ENCODE results near the gene TIMP3. TPM values are rescaled to one million over a fixed set of nuclear protein-coding genes. Genes with fewer than 3 reads are reported as not detected.

The TIMP3 gene
- total and polyA plus RNA-seq, 8 donors: 30.4 to 248 (median 107) TPM

DNA sequence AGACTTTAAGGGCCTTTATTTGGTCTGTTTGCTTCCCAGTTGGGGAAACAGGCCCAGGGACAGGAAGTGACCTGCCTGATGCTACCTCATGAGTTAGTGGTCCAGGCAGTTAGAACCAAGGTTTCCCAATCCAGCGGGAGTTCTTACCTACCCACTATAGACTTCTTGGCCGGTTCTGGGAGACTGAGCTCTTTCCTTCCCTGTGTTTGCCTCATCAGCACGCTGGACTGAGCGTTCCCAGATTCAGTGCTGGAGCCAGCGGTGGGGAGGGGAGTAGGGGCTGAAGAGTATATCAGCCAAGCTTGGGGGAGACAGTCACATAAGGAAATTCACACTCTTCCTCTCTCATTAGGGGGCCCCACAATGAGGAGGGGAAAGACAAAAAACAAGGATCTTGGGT lies 27.1 kb downstream of the TIMP3 start:
- H3K27ac ChIP-seq: peak overlapping the region in 3 of 5 donors; percentile 43 to 71 (median 56)
- peaks cover 0 to 8% (median 3%) of the 10 kb centered on the region in 4 donors for H3K36me3 ChIP-seq
- WGBS, 5 donors: 70 to 84% (median 72%) methylated on average over 5 of the region's 5 CpGs
- no peaks in the 10 kb centered on the region for H3K27me3 ChIP-seq
- H3K4me1 ChIP-seq: peaks cover 18 to 87% (median 50%) of the 10 kb centered on the region in 4 donors
- TF ChIP-seq POLR2AphosphoS5 (IDR thresholded peaks at IDR 0.05) (no peak), POLR2A (IDR thresholded peaks at IDR 0.05) (no peak), EP300 (IDR thresholded peaks at IDR 0.05) (no peak)
- TF ChIP-seq, protein P1, sequence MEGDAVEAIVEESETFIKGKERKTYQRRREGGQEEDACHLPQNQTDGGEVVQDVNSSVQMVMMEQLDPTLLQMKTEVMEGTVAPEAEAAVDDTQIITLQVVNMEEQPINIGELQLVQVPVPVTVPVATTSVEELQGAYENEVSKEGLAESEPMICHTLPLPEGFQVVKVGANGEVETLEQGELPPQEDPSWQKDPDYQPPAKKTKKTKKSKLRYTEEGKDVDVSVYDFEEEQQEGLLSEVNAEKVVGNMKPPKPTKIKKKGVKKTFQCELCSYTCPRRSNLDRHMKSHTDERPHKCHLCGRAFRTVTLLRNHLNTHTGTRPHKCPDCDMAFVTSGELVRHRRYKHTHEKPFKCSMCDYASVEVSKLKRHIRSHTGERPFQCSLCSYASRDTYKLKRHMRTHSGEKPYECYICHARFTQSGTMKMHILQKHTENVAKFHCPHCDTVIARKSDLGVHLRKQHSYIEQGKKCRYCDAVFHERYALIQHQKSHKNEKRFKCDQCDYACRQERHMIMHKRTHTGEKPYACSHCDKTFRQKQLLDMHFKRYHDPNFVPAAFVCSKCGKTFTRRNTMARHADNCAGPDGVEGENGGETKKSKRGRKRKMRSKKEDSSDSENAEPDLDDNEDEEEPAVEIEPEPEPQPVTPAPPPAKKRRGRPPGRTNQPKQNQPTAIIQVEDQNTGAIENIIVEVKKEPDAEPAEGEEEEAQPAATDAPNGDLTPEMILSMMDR (IDR thresholded peaks at IDR 0.05): no peak
- H3K4me3 ChIP-seq: no peak overlapping the region
- no peak for DNase-seq
- H3K9me3 ChIP-seq: no peaks in the 10 kb centered on the region
- intact Hi-C loops (cut with DNase I; ENCODE audit: low total_unique reads): no loop called here

DNA sequence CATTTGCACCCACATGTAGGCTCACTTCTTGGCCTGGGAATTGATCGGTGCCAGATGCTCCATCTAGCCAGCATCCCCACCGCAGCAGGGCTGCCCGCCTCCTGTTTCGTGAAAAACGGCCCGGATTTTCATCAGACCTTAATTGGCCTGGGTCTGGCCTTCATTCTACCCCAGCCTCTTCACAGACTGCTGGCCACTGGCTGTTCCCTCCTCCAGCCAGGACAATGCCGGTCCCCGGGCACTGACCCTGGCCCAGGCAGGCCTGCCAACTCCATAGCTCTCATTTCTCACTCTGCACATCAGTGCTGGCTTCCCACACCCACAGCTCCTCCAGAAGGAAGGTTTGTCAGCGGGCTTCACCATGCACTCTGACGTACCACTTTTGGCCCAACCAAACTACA lies 27.9 kb downstream of the TIMP3 start:
- TF ChIP-seq POLR2A (IDR thresholded peaks at IDR 0.05): no peak
- TF ChIP-seq POLR2AphosphoS5 (IDR thresholded peaks at IDR 0.05): no peak
- TF ChIP-seq, protein P1 (IDR thresholded peaks at IDR 0.05): no peak
- TF ChIP-seq EP300 (IDR thresholded peaks at IDR 0.05): no peak
- no peak overlapping the region for H3K4me3 ChIP-seq
- peaks cover 0 to 10% (median 4%) of the 10 kb centered on the region in 4 donors for H3K36me3 ChIP-seq
- no peaks in the 10 kb centered on the region for H3K9me3 ChIP-seq
- WGBS, 5 donors: 83 to 90% (median 88%) methylated on average over 10 of the region's 10 CpGs
- no peak for DNase-seq
- intact Hi-C loops (cut with DNase I; ENCODE audit: low total_unique reads): no loop called here
- H3K4me1 ChIP-seq: peaks cover 18 to 80% (median 47%) of the 10 kb centered on the region in 4 donors
- H3K27me3 ChIP-seq: no peaks in the 10 kb centered on the region
- H3K27ac ChIP-seq: peak overlapping the region in 3 of 5 donors; percentile 27 to 71 (median 43)

DNA sequence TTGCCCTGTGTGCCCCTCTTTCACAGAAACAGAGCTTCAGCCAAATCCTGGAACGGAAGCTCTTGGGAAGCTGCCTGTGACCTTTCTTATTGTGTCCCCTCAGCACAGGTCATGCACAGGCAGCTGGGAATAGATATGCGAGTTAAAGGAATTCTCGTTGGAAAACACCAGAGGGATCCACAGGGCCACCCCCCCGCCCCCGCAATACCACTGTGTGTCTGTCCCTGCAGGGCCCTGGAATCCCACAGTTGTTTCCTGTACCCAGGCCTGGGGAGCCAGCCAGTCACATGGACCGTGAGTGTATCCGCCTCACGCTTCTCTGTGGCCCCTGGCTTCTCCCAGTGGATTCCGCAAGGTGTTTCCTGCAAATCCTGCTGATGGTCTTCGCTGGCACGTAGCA lies 29.0 kb downstream of the TIMP3 start:
- peak in 2 of 3 donors; percentile 2 to 8 for TF ChIP-seq POLR2AphosphoS5 (IDR thresholded peaks at IDR 0.05)
- TF ChIP-seq POLR2A (IDR thresholded peaks at IDR 0.05): no peak
- peak overlapping the region in 3 of 5 donors; percentile 43 to 71 (median 50) for H3K27ac ChIP-seq
- peaks cover 0 to 11% (median 7%) of the 10 kb centered on the region in 4 donors for H3K36me3 ChIP-seq
- no peaks in the 10 kb centered on the region for H3K27me3 ChIP-seq
- intact Hi-C loops (cut with DNase I; ENCODE audit: low total_unique reads): no loop called here
- peaks cover 18 to 84% (median 43%) of the 10 kb centered on the region in 4 donors for H3K4me1 ChIP-seq
- no peak overlapping the region for H3K4me3 ChIP-seq
- peak in 1 of 2 donors; percentile 67 for DNase-seq
- no peaks in the 10 kb centered on the region for H3K9me3 ChIP-seq
- WGBS, 5 donors: 54 to 74% (median 61%) methylated on average over 9 to 11 of the region's 11 CpGs

DNA sequence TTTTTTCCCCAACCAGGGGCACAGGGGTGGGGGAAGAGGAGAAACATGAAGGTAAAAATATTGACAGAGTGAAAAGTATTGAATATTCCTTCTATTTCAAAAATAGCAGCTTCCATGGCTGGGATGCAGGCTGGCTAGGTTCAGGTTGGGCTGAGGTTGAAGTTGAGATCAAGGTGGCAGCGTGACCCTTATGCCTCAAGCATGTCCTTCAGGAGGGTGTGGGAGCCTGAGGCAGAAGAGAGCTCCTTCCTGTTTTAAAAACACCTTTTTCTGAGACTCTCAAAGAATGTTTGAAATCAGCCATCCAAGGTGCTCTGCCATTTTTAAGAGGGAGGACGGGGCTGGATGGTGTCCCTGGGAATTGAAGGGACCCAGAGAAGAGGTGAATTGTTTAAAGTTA lies 29.5 kb downstream of the TIMP3 start:
- no peak for DNase-seq
- intact Hi-C loops (cut with DNase I; ENCODE audit: low total_unique reads): no loop called here
- TF ChIP-seq EP300 (IDR thresholded peaks at IDR 0.05) (no peak), POLR2AphosphoS5 (IDR thresholded peaks at IDR 0.05) (no peak), POLR2A (IDR thresholded peaks at IDR 0.05) (no peak)
- TF ChIP-seq, protein P1 (IDR thresholded peaks at IDR 0.05): no peak
- peaks cover 18 to 87% (median 43%) of the 10 kb centered on the region in 4 donors for H3K4me1 ChIP-seq
- 57 to 73% (median 66%) methylated on average over 2 of the region's 2 CpGs for WGBS, 5 donors
- H3K9me3 ChIP-seq: no peaks in the 10 kb centered on the region
- H3K4me3 ChIP-seq: no peak overlapping the region
- H3K27me3 ChIP-seq: no peaks in the 10 kb centered on the region
- peak overlapping the region in 3 of 5 donors; percentile 46 to 71 (median 50) for H3K27ac ChIP-seq
- H3K36me3 ChIP-seq: peaks cover 0 to 11% (median 7%) of the 10 kb centered on the region in 4 donors

DNA sequence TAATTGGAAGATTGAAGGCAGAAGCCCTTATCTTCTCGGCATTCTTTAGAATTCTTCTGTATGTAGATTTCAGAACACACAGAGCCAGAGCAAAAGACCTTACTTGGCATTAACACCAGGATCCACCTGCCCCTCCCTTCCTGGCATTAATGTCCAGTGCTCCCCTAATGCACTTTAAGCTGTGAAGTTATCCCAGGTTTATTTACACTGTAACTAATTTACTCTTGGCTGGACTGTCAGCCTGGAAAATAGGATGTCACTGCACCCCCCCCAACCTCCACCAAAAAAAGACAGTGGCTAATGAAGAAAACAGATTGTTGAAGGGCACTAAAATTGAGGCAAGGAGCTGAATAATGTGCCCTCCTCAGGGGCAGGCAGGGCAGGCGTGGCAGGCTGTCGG lies 30.1 kb downstream of the TIMP3 start:
- WGBS, 5 donors: 47 to 75% (median 58%) methylated on average over 3 of the region's 3 CpGs
- DNase-seq: no peak

More for the DNA sequence above, 30.1 kb downstream of the TIMP3 start:
- peaks cover 18 to 88% (median 42%) of the 10 kb centered on the region in 4 donors for H3K4me1 ChIP-seq
- no peaks in the 10 kb centered on the region for H3K27me3 ChIP-seq
- intact Hi-C loops (cut with DNase I; ENCODE audit: low total_unique reads): no loop called here
- H3K27ac ChIP-seq: peak overlapping the region in 4 of 5 donors; percentile 22 to 71 (median 48)
- no peak for TF ChIP-seq POLR2AphosphoS5 (IDR thresholded peaks at IDR 0.05)
- no peak for TF ChIP-seq POLR2A (IDR thresholded peaks at IDR 0.05)
- TF ChIP-seq, protein P1 (IDR thresholded peaks at IDR 0.05): no peak
- no peak for TF ChIP-seq EP300 (IDR thresholded peaks at IDR 0.05)
- H3K4me3 ChIP-seq: no peak overlapping the region
- H3K9me3 ChIP-seq: no peaks in the 10 kb centered on the region
- H3K36me3 ChIP-seq: peaks cover 0 to 11% (median 7%) of the 10 kb centered on the region in 4 donors

Measured in stomach (tissue), 9 donors.